Stimulated activated CD4-positive, alpha-beta T cell treated with anti-CD3 and anti-CD28 coated beads, Interleukin-4, amount 100 ng/mL, for 48 hours (primary cell): Measurements from ENCODE around the gene TMEM47.

Source experiments
- DNase-seq, 2 donors: peaks; one replicate each; pipeline ENCODE4 v3.0.0-alpha.2; 2020; ENCODE audit warnings: low read depth in 2 of 2

The TMEM47 gene

DNA sequence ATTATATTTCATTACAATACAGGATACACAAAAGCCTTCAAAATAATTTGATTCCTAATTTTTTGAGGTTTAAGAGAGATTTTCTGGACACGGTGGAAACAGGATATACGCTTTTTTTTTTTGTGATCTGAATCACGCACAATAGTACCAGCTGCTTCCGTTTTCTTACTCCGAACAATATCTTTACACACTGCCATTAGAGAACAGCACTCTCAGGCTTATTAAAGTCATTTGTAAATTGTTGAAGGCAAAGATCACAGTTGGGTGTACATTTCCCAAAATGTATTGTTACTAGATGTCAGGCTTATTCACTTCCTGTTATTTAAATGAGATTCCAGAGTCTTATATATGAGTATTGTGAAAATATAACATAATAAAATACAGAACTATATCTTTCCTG is 71.5 kb downstream of the TMEM47 start:
- DNase-seq = no peak

DNA sequence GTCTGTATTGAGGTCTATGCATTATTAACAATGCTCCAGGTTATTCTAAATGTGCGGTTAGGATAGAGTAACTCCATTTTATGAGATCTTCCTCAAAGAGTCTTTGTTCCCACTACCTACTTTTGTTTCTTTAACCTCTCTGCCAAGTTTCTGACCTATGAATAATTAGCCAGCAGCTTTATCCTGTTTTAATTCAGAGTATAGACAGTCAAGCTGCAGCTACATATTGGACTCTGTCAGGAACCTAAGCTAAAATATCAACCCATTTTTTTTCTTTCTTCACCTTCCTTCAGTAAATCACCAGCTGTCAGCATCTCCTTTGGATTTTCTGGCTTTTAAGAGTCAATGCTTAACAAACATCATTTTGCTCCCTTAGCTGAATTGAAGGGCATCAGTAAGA is 72.3 kb downstream of the TMEM47 start:
- DNase-seq = no peak

DNA sequence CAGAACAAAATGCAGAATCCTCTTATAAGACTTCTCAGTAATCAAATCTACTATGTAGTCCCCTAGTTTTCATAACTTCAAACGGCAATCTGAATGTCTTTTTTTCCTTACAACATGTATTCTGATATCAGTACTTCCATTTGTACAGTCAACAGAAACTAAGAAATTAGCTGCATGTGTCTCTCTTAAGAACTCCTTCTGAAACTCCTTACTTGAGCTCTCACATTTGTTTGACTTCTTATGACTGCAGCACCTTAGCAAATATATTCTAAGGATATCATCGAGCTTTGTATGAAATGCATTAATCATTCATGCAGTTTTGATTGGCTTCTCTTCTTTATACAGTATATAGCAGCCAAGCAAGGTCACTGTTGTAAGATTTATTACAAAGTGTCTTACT is 77.0 kb downstream of the TMEM47 start:
- no peak for DNase-seq

DNA sequence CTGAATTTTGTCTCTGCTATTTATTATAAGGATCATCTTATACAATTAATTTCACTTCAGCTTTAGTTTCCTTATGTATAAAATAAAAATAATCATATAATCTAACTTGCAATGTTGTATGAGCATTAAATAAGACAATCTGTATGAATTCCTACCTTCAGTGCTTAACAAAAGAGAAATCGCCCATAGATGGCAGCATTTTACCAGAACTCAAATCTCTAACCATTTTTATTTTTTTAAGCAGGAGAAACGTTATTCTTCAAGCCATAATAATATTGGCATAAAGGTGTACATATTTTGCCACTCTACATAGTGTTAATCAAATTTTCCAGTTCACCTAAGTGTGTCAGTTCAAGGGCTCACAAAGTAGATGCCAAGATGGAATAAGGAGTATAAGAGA is 78.8 kb downstream of the TMEM47 start:
- no peak for DNase-seq
